DND-41 (cell line): ENCODE results near the gene UGT1A1.

ENCODE experiments used
- ATAC-seq: fragments of 200-7000 bp; cut with Tn5 transposase; 3 replicates; pipeline ENCODE4 v1.9.1; 2021; ENCODE audit warnings: low read depth; ENCODE audit not compliant: insufficient read depth
- DNase-seq: peaks from one replicate; pipeline ENCODE4 v3.0.0-alpha.2; 2020
- H2AFZ ChIP-seq: 2 replicates; pipeline ENCODE4 v1.6.0; 2012; ENCODE audit warnings: low read depth, low read length
- H3K27ac ChIP-seq: 2 replicates; pipeline ENCODE4 v1.5.1; 2012; ENCODE audit warnings: low read length, inconsistent platforms
- H3K27me3 ChIP-seq: fragments of 200-600 bp; sonication (generic); 2 replicates; pipeline ENCODE4 v1.6.0; 2012; ENCODE audit warnings: low read length, mild to moderate bottlenecking, inconsistent platforms; ENCODE audit not compliant: insufficient read depth, poor library complexity
- H3K36me3 ChIP-seq: 2 replicates; pipeline ENCODE4 v1.5.1; 2012; ENCODE audit warnings: low read length, inconsistent platforms; ENCODE audit not compliant: insufficient read depth
- H3K4me1 ChIP-seq: 2 replicates; pipeline ENCODE4 v1.5.1; 2012; ENCODE audit warnings: mild to moderate bottlenecking, low read length; ENCODE audit not compliant: insufficient read depth
- H3K4me2 ChIP-seq: 2 replicates; pipeline ENCODE4 v1.6.0; 2012; ENCODE audit warnings: mild to moderate bottlenecking, moderate library complexity, low read length, inconsistent platforms; ENCODE audit not compliant: insufficient read depth
- H3K4me3 ChIP-seq, 2 experiments: fragments of 200-600 bp in 1 of 2; shearing (Covaris generic) in 1 of 2; 2 replicates each; pipeline ENCODE4 v1.5.1; 2012 to 2016; ENCODE audit warnings: inconsistent platforms in 2 of 2, low read length in 2 of 2, mild to moderate bottlenecking in 2 of 2, low read depth in 1 of 2, moderate library complexity in 1 of 2
- H3K79me2 ChIP-seq: 2 replicates; pipeline ENCODE4 v1.6.0; 2012; ENCODE audit warnings: low read length, inconsistent platforms; ENCODE audit not compliant: insufficient read depth
- H3K9ac ChIP-seq: 2 replicates; pipeline ENCODE4 v1.6.0; 2012; ENCODE audit warnings: low read depth, mild to moderate bottlenecking, inconsistent platforms, low read length, moderate library complexity
- H3K9me3 ChIP-seq: 2 replicates; pipeline ENCODE4 v1.5.1; 2012; ENCODE audit warnings: low read length, moderate library complexity, mild to moderate bottlenecking, inconsistent platforms; ENCODE audit not compliant: insufficient read depth, severe bottlenecking
- H4K20me1 ChIP-seq: 2 replicates; pipeline ENCODE4 v1.6.0; 2012; ENCODE audit warnings: low read length; ENCODE audit not compliant: insufficient read depth
- CTCF ChIP-seq: IDR thresholded peaks from 2 replicates; pipeline ENCODE4 v1.5.1; 2012; ENCODE audit warnings: borderline replicate concordance, low read length, moderate library complexity, mild to moderate bottlenecking; ENCODE audit not compliant: poor library complexity, severe bottlenecking; ENCODE audit errors: extremely low read depth
- EZH2 ChIP-seq: IDR thresholded peaks from 3 replicates; pipeline ENCODE4 v1.6.1; 2012; ENCODE audit warnings: borderline replicate concordance, low read depth, mild to moderate bottlenecking, moderate library complexity, low read length, inconsistent platforms; ENCODE audit not compliant: severe bottlenecking

The UGT1A1 gene

GRCh38 chr2:233814056-233814835, 54.2 kb downstream of the UGT1A1 start:
- Histone ChIP-seq H3K4me2 (no peak overlapping the region), H3K9ac (no peak overlapping the region), H3K4me1 (no peaks in the 10 kb centered on the region), H3K36me3 (no peaks in the 10 kb centered on the region), H3K4me3 (no peak overlapping the region), H3K9me3 (no peaks in the 10 kb centered on the region), H2AFZ (no peak overlapping the region), H3K79me2 (no peaks in the 10 kb centered on the region), H4K20me1 (no peaks in the 10 kb centered on the region), H3K27ac (no peak overlapping the region), H3K27me3 (peaks cover 20% of the 10 kb centered on the region)
- ATAC-seq (no peak), DNase-seq (no peak)
- TF ChIP-seq CTCF (no peak), EZH2 (no peak)

GRCh38 chr2:233815861-233816260, 55.8 kb downstream of the UGT1A1 start:
- H3K4me2 ChIP-seq, result no peak overlapping the region
- no peak overlapping the region for H3K9ac ChIP-seq
- no peaks in the 10 kb centered on the region for H3K4me1 ChIP-seq
- ATAC-seq (no peak), DNase-seq (no peak)
- no peaks in the 10 kb centered on the region for H3K9me3 ChIP-seq
- no peak for TF ChIP-seq EZH2
- no peak for TF ChIP-seq CTCF
- no peaks in the 10 kb centered on the region for H4K20me1 ChIP-seq
- peaks cover 13% of the 10 kb centered on the region for H3K27me3 ChIP-seq
- H2AFZ ChIP-seq, result no peak overlapping the region
- no peak overlapping the region for H3K4me3 ChIP-seq
- no peak overlapping the region for H3K27ac ChIP-seq
- H3K79me2 ChIP-seq, result no peaks in the 10 kb centered on the region
- H3K36me3 ChIP-seq, result no peaks in the 10 kb centered on the region

- Histone ChIP-seq H3K79me2 (no peaks in the 10 kb centered on the region), H3K27ac (no peak overlapping the region), H4K20me1 (no peaks in the 10 kb centered on the region), H3K9ac (no peak overlapping the region), H3K4me1 (no peaks in the 10 kb centered on the region), H3K9me3 (no peaks in the 10 kb centered on the region), H3K4me2 (no peak overlapping the region), H3K4me3 (no peak overlapping the region), H3K36me3 (no peaks in the 10 kb centered on the region), H2AFZ (no peak overlapping the region), H3K27me3 (peaks cover 10% of the 10 kb centered on the region)
- no peak for DNase-seq
- TF ChIP-seq EZH2 (no peak), CTCF (no peak)
- ATAC-seq, result no peak
Measured at GRCh38 chr2:233816334-233816733, 56.3 kb downstream of the UGT1A1 start.

GRCh38 chr2:233816771-233817170, 56.7 kb downstream of the UGT1A1 start:
- no peak overlapping the region for H3K9ac ChIP-seq
- H3K4me2 ChIP-seq, result no peak overlapping the region
- H3K4me3 ChIP-seq, result no peak overlapping the region
- TF ChIP-seq CTCF (no peak), EZH2 (no peak)
- H4K20me1 ChIP-seq, result no peaks in the 10 kb centered on the region
- H3K27me3 ChIP-seq, result peaks cover 8% of the 10 kb centered on the region
- H3K9me3 ChIP-seq, result no peaks in the 10 kb centered on the region
- no peak for ATAC-seq
- no peaks in the 10 kb centered on the region for H3K4me1 ChIP-seq
- no peaks in the 10 kb centered on the region for H3K79me2 ChIP-seq
- H2AFZ ChIP-seq, result no peak overlapping the region
- DNase-seq, result no peak
- H3K36me3 ChIP-seq, result no peaks in the 10 kb centered on the region
- H3K27ac ChIP-seq, result no peak overlapping the region
